SK-N-SH treated with all-trans-retinoic acid at 6 μM for 48 hours (cell line): ENCODE measurements around the gene ALPK3.

Experiments
- ARNTL ChIP-seq: fragments of 450-650 bp; formaldehyde crosslinking; IDR thresholded peaks from 2 replicates; pipeline ENCODE4 v1.5.0; 2020; ENCODE audit warnings: low read depth, mild to moderate bottlenecking, moderate library complexity, borderline replicate concordance
- BACH2 ChIP-seq: fragments of 250-450 bp; sonication (Bioruptor Pico); IDR thresholded peaks from 2 replicates; pipeline ENCODE4 v1.9.0; 2021; ENCODE audit warnings: mild to moderate bottlenecking, borderline replicate concordance
- CREB5 ChIP-seq: fragments of 250-450 bp; sonication (Bioruptor Pico); IDR thresholded peaks from 2 replicates; pipeline ENCODE4 v1.5.1; 2020; ENCODE audit warnings: low read depth, mild to moderate bottlenecking, moderate library complexity
- GLIS3 ChIP-seq: fragments of 250-450 bp; sonication (Bioruptor Pico); IDR thresholded peaks from 2 replicates; pipeline ENCODE4 v1.5.0; 2020; ENCODE audit warnings: mild to moderate bottlenecking, moderate library complexity
- OSR1 ChIP-seq: fragments of 250-450 bp; sonication (Bioruptor Pico); IDR thresholded peaks from 2 replicates; pipeline ENCODE4 v1.8.0; 2022; ENCODE audit warnings: moderate library complexity, mild to moderate bottlenecking, inconsistent platforms
- POU6F1 ChIP-seq: fragments of 250-450 bp; sonication (Bioruptor Pico); IDR thresholded peaks from 2 replicates; pipeline ENCODE4 v1.8.0; 2021; ENCODE audit warnings: low read depth, mild to moderate bottlenecking, moderate library complexity, borderline replicate concordance
- RARB ChIP-seq: fragments of 250-450 bp; sonication (Bioruptor Pico); IDR thresholded peaks from 2 replicates; pipeline ENCODE4 v1.8.0; 2021; ENCODE audit warnings: mild to moderate bottlenecking, moderate library complexity
- TCF4 ChIP-seq: fragments of 250-450 bp; sonication (Bioruptor Pico); IDR thresholded peaks from 2 replicates; pipeline ENCODE4 v1.8.0; 2021; ENCODE audit warnings: mild to moderate bottlenecking, moderate library complexity, borderline replicate concordance
- TSHZ2 ChIP-seq: fragments of 250-450 bp; sonication (Bioruptor Pico); IDR thresholded peaks from 2 replicates; pipeline ENCODE4 v1.5.0; 2020; ENCODE audit warnings: mild to moderate bottlenecking, moderate library complexity

- TF ChIP-seq CREB5 (CRISPR knock-in tag) (no peak), OSR1 (CRISPR knock-in tag) (no peak), TSHZ2 (CRISPR knock-in tag) (no peak), RARB (CRISPR knock-in tag) (no peak), BACH2 (CRISPR knock-in tag) (no peak), POU6F1 (CRISPR knock-in tag) (no peak), ARNTL (CRISPR knock-in tag) (no peak), GLIS3 (CRISPR knock-in tag) (no peak), TCF4 (CRISPR knock-in tag) (no peak)
Measured at GRCh38 chr15:84905016-84905916, 88.1 kb downstream of the ALPK3 start.
